Liver (tissue), 9 donors: ENCODE results near the gene TWIST2. TPM values are rescaled to one million over a fixed set of nuclear protein-coding genes. Genes with fewer than 3 reads are reported as not detected.

ENCODE experiments used
- DNase-seq: peaks from one replicate; pipeline ENCODE4 v3.0.0-alpha.2; 2017; ENCODE audit warnings: low spot score
- H3K27ac ChIP-seq, 2 donors: one replicate each; pipeline ENCODE4 v1.7.0; 2013; ENCODE audit warnings: inconsistent platforms in 2 of 2, low read length in 2 of 2, control low read depth in 1 of 2, low read depth in 1 of 2, mild to moderate bottlenecking in 1 of 2
- H3K27me3 ChIP-seq, 4 donors: one replicate each; pipeline versions ENCODE4 v1.6.1 to v1.7.0; 2013; ENCODE audit warnings: low read length in 3 of 4, inconsistent platforms in 1 of 4, mild to moderate bottlenecking in 1 of 4, moderate library complexity in 1 of 4; ENCODE audit not compliant: control insufficient read depth in 4 of 4, insufficient read depth in 4 of 4
- H3K36me3 ChIP-seq, 4 donors: one replicate each; pipeline versions ENCODE4 v1.6.1 to v1.7.0; 2013; ENCODE audit warnings: low read length in 3 of 4, mild to moderate bottlenecking in 3 of 4, low read depth in 1 of 4, moderate library complexity in 1 of 4; ENCODE audit not compliant: control insufficient read depth in 4 of 4, insufficient read depth in 3 of 4
- H3K4me1 ChIP-seq, 4 donors: one replicate each; pipeline versions ENCODE4 v1.6.1 to v1.7.0; 2013; ENCODE audit warnings: low read length in 3 of 4, mild to moderate bottlenecking in 3 of 4, moderate library complexity in 1 of 4; ENCODE audit not compliant: control insufficient read depth in 4 of 4, insufficient read depth in 4 of 4
- H3K4me3 ChIP-seq, 3 donors: one replicate each; pipeline versions ENCODE4 v1.6.1 to v1.7.0; 2013; ENCODE audit warnings: low read length in 3 of 3, control low read depth in 1 of 3, low read depth in 1 of 3, mild to moderate bottlenecking in 1 of 3
- H3K9ac ChIP-seq, 2 donors: one replicate each; pipeline ENCODE4 v1.7.0; 2013; ENCODE audit warnings: low read length in 2 of 2, mild to moderate bottlenecking in 2 of 2, moderate library complexity in 2 of 2, control low read depth in 1 of 2, low read depth in 1 of 2
- H3K9me3 ChIP-seq, 4 donors: one replicate each; pipeline versions ENCODE4 v1.6.1 to v1.7.0; 2013; ENCODE audit warnings: low read length in 3 of 4; ENCODE audit not compliant: control insufficient read depth in 4 of 4
- EGR1 ChIP-seq, 2 donors: IDR thresholded peaks; 2 replicates each; pipeline ENCODE4 v1.6.1; 2016 to 2018; ENCODE audit warnings: antibody characterized with exemption in 2 of 2, low read depth in 2 of 2
- FOXA1 ChIP-seq: IDR thresholded peaks from 2 replicates; pipeline ENCODE4 v1.6.1; 2016; ENCODE audit warnings: antibody characterized with exemption
- FOXA2 ChIP-seq: IDR thresholded peaks from 2 replicates; pipeline ENCODE4 v1.6.1; 2016; ENCODE audit warnings: antibody characterized with exemption
- HNF4A ChIP-seq, 2 donors: conservative IDR thresholded peaks; 2 replicates each; pipeline ENCODE4 v1.6.1; 2016; ENCODE audit warnings: antibody characterized with exemption in 2 of 2, mild to moderate bottlenecking in 2 of 2
- JUND ChIP-seq, 2 donors: IDR thresholded peaks; 2 replicates each; pipeline ENCODE4 v1.6.1; 2016; ENCODE audit warnings: antibody characterized with exemption in 2 of 2
- MAX ChIP-seq: IDR thresholded peaks from 2 replicates; pipeline ENCODE4 v1.6.1; 2016; ENCODE audit warnings: antibody characterized with exemption
- NR2F2 ChIP-seq: IDR thresholded peaks from 2 replicates; pipeline ENCODE4 v1.6.1; 2016; ENCODE audit warnings: antibody characterized with exemption
- RAD21 ChIP-seq, 2 donors: IDR thresholded peaks; 2 replicates each; pipeline ENCODE4 v1.6.1; 2016; ENCODE audit warnings: antibody characterized with exemption in 2 of 2, mild to moderate bottlenecking in 2 of 2
- REST ChIP-seq: IDR thresholded peaks from 2 replicates; pipeline ENCODE4 v1.6.1; 2016; ENCODE audit warnings: antibody characterized with exemption, mild to moderate bottlenecking
- RXRA ChIP-seq, 2 donors: IDR thresholded peaks; 2 replicates each; pipeline ENCODE4 v1.6.1; 2017 to 2018; ENCODE audit warnings: antibody characterized with exemption in 2 of 2, mild to moderate bottlenecking in 1 of 2
- SP1 ChIP-seq: IDR thresholded peaks from 2 replicates; pipeline ENCODE4 v1.6.1; 2018; ENCODE audit warnings: antibody characterized with exemption, mild to moderate bottlenecking
- ZBTB33 ChIP-seq: IDR thresholded peaks from 2 replicates; pipeline ENCODE4 v1.6.1; 2016; ENCODE audit warnings: antibody characterized with exemption
- WGBS: extraction: QIAGEN DNeasy Blood & Tissue Kit; methylation state at CpG from one replicate; pipeline ENCODE4 v1.1.7; 2013; 5-methylcytosine and 5-hydroxymethylcytosine counted together
- polyA plus RNA-seq, 2 donors: library from polyadenylated mRNA; stranded (reverse) in 1 of 2; unstranded in 1 of 2; fragments of 200-250 nt in 1 of 2; fragments of >200 nt in 1 of 2; fragmentation: Nextera tagmentation in 1 of 2; extraction: Ambion mirVana in 1 of 2; gene quantifications; one replicate each; pipeline versions ENCODE4 v1.2.1 to v1.2.3, GENCODE V29; 2013 to 2015
- total RNA-seq, 2 donors: library from RNA; depleted of rRNA; stranded (reverse); fragments of >200 nt; gene quantifications; one replicate each; pipeline ENCODE4 v1.2.3, GENCODE V29; 2014
- donor health status: healthy.
- donor health status: healthy.
- donor health status: healthy.
- donor health status: healthy.
- donor health status: healthy.

The TWIST2 gene
- total and polyA plus RNA-seq, 4 donors: 0.17 to 0.20 (median 0.19) TPM; not detected in 1

GRCh38 chr2:238897122-238897880 lies 49.4 kb downstream of the TWIST2 start:
- Histone ChIP-seq H3K27me3 (peaks cover 0 to 3% (median 0%) of the 10 kb centered on the region in 4 donors), H3K9me3 (no peaks in the 10 kb centered on the region), H3K36me3 (no peaks in the 10 kb centered on the region), H3K4me3 (no peak overlapping the region), H3K4me1 (no peaks in the 10 kb centered on the region), H3K9ac (no peak overlapping the region), H3K27ac (no peak overlapping the region)
- DNase-seq: no peak
- TF ChIP-seq REST (no peak), EGR1 (IDR thresholded peaks at IDR 0.05; ENCODE audit: low read depth in 2 of 2) (no peak)
- 79% methylated on average over 19 of the region's 19 CpGs for WGBS

GRCh38 chr2:238897911-238898311 lies 50.0 kb downstream of the TWIST2 start:
- H3K27ac ChIP-seq: no peak overlapping the region

More at GRCh38 chr2:238897911-238898311, 50.0 kb downstream of the TWIST2 start:
- TF ChIP-seq RXRA (IDR thresholded peaks at IDR 0.05) (no peak), JUND (IDR thresholded peaks at IDR 0.05) (no peak), FOXA2 (no peak), SP1 (no peak), NR2F2 (no peak), ZBTB33 (no peak), MAX (no peak), FOXA1 (no peak), RAD21 (IDR thresholded peaks at IDR 0.05) (no peak), HNF4A (conservative IDR thresholded peaks at IDR 0.05) (no peak)
- Histone ChIP-seq H3K36me3 (no peaks in the 10 kb centered on the region), H3K4me3 (no peak overlapping the region), H3K27me3 (peaks cover 0 to 3% (median 0%) of the 10 kb centered on the region in 4 donors), H3K4me1 (no peaks in the 10 kb centered on the region), H3K9ac (no peak overlapping the region), H3K9me3 (no peaks in the 10 kb centered on the region)
- no peak for DNase-seq
- 78% methylated on average over 7 of the region's 7 CpGs for WGBS
